Prostate gland (tissue), 2 donors: ENCODE measurements around the gene SIGLEC9. TPM values are rescaled to one million over a fixed set of nuclear protein-coding genes. Genes with fewer than 3 reads are reported as not detected.
"Not testable (repeated sequence)": the region's sequence is repeated elsewhere in the genome, so short reads cannot be mapped to it uniquely, and the experiment has no call there.

Experiments used
- DNase-seq: peaks from one replicate; pipeline ENCODE4 v3.0.0-alpha.2; 2019; ENCODE audit warnings: low spot score
- H3K27ac ChIP-seq, 2 donors: fragments of 200-600 bp; sonication (generic); 2 replicates each; pipeline ENCODE4 v1.5.1; 2017 to 2019
- H3K27me3 ChIP-seq: fragments of 200-600 bp; sonication (generic); replicated peaks from 2 replicates; pipeline ENCODE4 v1.5.1; 2019; ENCODE audit not compliant: insufficient read depth
- H3K36me3 ChIP-seq, 2 donors: fragments of 200-600 bp; sonication (generic); 1 replicate in 1 of 2; 2 replicates in 1 of 2; pipeline versions ENCODE4 v1.5.1 to v1.8.1; 2017 to 2019
- H3K4me1 ChIP-seq: fragments of 200-600 bp; sonication (generic); replicated peaks from 2 replicates; pipeline ENCODE4 v1.5.1; 2019
- H3K4me3 ChIP-seq, 2 donors: fragments of 200-600 bp; sonication (generic); 2 replicates each; pipeline ENCODE4 v1.5.1; 2017 to 2019
- H3K9me3 ChIP-seq: fragments of 200-600 bp; sonication (generic); 2 replicates; pipeline ENCODE4 v1.5.1; 2017
- CTCF ChIP-seq, 4 experiments: fragments of 200-600 bp in 2 of 4; fragments of 450-650 bp in 2 of 4; sonication (generic) in 2 of 4; IDR thresholded peaks; 1 replicate in 3 of 4; 2 replicates in 1 of 4; pipeline ENCODE4 v1.5.1; 2016 to 2019; ENCODE audit warnings: antibody characterized with exemption in 4 of 4, mild to moderate bottlenecking in 2 of 4, moderate library complexity in 2 of 4
- POLR2A ChIP-seq: fragments of 450-650 bp; IDR thresholded peaks from one replicate; pipeline ENCODE4 v1.6.1; 2016; ENCODE audit warnings: antibody characterized with exemption, mild to moderate bottlenecking
- POLR2AphosphoS5 ChIP-seq: sonication (generic); formaldehyde crosslinking; IDR thresholded peaks from one replicate; pipeline ENCODE4 v1.6.1; 2017; ENCODE audit warnings: antibody characterized with exemption
- WGBS: methylation state at CpG from one replicate; pipeline ENCODE4 v1.1.5; 2018; 5-methylcytosine and 5-hydroxymethylcytosine counted together
- intact Hi-C: fragments of 100-400 bp; cut with DNase I; formaldehyde crosslinking; loops from one replicate; pipeline ENCODE4 v1.14.2; 2022
- total RNA-seq, 2 donors: library from RNA; depleted of rRNA; stranded (reverse); fragments of >200 nt; gene quantifications; one replicate each; pipeline ENCODE4 v1.1.0, GENCODE V29; 2016

The SIGLEC9 gene
- total RNA-seq, 2 donors from 2014 or later, result 0.77 to 8.2 TPM

- no peak within 1 kb of the TSS for H3K27ac ChIP-seq
- 78% methylated on average over 14 of the region's 14 CpGs for WGBS
- no peak for DNase-seq
These were observed 17.4 kb downstream of the SIGLEC9 start, which contains the start of gene SIGLEC7 for GRCh38 chr19:51142119-51142518. SIGLEC7 (plus strand) TSS chr19:51142301; CDS start chr19:51142370, 69 bp downstream.

GRCh38 chr19:51142809-51143475, 18.2 kb downstream of the SIGLEC9 start:
- H3K27ac ChIP-seq, H3K4me1 ChIP-seq, H3K36me3 ChIP-seq, intact Hi-C loops, DNase-seq, H3K27me3 ChIP-seq, H3K9me3 ChIP-seq, H3K4me3 ChIP-seq: not testable (repeated sequence)
- 70% methylated on average over 10 of the region's 15 CpGs for WGBS

More at GRCh38 chr19:51142119-51142518, 17.4 kb downstream of the SIGLEC9 start, which contains the start of gene SIGLEC7:
- Histone ChIP-seq H3K4me1 (no peaks in the 10 kb centered on the region), H3K27me3 (peaks cover 4% of the 10 kb centered on the region), H3K4me3 (no peak within 1 kb of the TSS), H3K36me3 (no peaks in the 10 kb centered on the region), H3K9me3 (no peaks in the 10 kb centered on the region)
- intact Hi-C loops, result no loop called here
- TF ChIP-seq POLR2AphosphoS5 (no peak), CTCF (IDR thresholded peaks at IDR 0.05) (no peak), POLR2A (no peak)

- Histone ChIP-seq H3K27me3 (peaks cover 4% of the 10 kb centered on the region), H3K4me3 (no peak overlapping the region), H3K36me3 (no peaks in the 10 kb centered on the region), H3K27ac (no peak overlapping the region), H3K4me1 (no peaks in the 10 kb centered on the region), H3K9me3 (no peaks in the 10 kb centered on the region)
- TF ChIP-seq POLR2AphosphoS5 (no peak), POLR2A (no peak), CTCF (IDR thresholded peaks at IDR 0.05) (no peak)
- intact Hi-C loops, result no loop called here
- no peak for DNase-seq
- 82% methylated on average over 3 of the region's 5 CpGs for WGBS
These were observed 18.8 kb downstream of the SIGLEC9 start for GRCh38 chr19:51143486-51143885.

GRCh38 chr19:51144482-51145045, 19.9 kb downstream of the SIGLEC9 start:
- no peaks in the 10 kb centered on the region for H3K4me1 ChIP-seq
- H3K27ac ChIP-seq, result no peak overlapping the region
- TF ChIP-seq POLR2AphosphoS5, result no peak
- TF ChIP-seq POLR2A, result no peak
- no peaks in the 10 kb centered on the region for H3K36me3 ChIP-seq
- peaks cover 4% of the 10 kb centered on the region for H3K27me3 ChIP-seq
- intact Hi-C loops, result no loop called here
- H3K9me3 ChIP-seq, result no peaks in the 10 kb centered on the region
- no peak for DNase-seq
- no peak overlapping the region for H3K4me3 ChIP-seq
- 87% methylated on average over 11 of the region's 11 CpGs for WGBS

GRCh38 chr19:51145916-51146493, 21.3 kb downstream of the SIGLEC9 start:
- Histone ChIP-seq H3K4me1 (no peaks in the 10 kb centered on the region), H3K4me3 (no peak overlapping the region), H3K36me3 (no peaks in the 10 kb centered on the region), H3K27me3 (peaks cover 3% of the 10 kb centered on the region), H3K9me3 (no peaks in the 10 kb centered on the region), H3K27ac (no peak overlapping the region)
- DNase-seq, result no peak
- TF ChIP-seq CTCF (IDR thresholded peaks at IDR 0.05), result no peak
- TF ChIP-seq POLR2A, result no peak
- no peak for TF ChIP-seq POLR2AphosphoS5
- 55% methylated on average over 4 of the region's 4 CpGs for WGBS
- intact Hi-C loops, result no loop called here
